SH-SY5Y (cell line): Measurements from ENCODE around the gene TRIM56.

ENCODE experiments used
- GATA2 ChIP-seq: IDR thresholded peaks from 2 replicates; pipeline ENCODE4 v1.6.1; 2011; ENCODE audit warnings: mild to moderate bottlenecking, low read depth, low read length
- GATA3 ChIP-seq: IDR thresholded peaks from 2 replicates; pipeline ENCODE4 v1.6.1; 2011; ENCODE audit warnings: low read depth, mild to moderate bottlenecking, low read length, moderate library complexity

Gene TRIM56

DNA sequence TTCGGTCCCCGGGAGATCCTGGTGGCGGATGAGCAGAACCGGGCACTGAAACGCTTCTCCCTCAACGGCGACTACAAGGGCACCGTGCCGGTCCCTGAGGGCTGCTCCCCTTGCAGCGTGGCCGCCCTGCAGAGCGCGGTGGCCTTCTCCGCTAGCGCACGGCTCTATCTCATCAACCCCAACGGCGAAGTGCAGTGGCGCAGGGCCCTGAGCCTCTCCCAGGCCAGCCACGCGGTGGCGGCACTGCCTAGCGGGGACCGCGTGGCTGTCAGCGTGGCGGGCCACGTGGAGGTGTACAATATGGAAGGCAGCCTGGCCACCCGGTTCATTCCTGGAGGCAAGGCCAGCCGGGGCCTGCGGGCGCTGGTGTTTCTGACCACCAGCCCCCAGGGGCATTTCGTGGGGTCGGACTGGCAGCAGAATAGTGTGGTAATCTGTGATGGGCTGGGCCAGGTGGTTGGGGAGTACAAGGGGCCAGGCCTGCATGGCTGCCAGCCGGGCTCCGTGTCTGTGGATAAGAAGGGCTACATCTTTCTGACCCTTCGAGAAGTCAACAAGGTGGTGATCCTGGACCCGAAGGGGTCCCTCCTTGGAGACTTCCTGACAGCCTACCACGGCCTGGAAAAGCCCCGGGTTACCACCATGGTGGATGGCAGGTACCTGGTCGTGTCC lies 3.7 kb downstream of the TRIM56 start:
- TF ChIP-seq GATA3, result no peak
- no peak for TF ChIP-seq GATA2

DNA sequence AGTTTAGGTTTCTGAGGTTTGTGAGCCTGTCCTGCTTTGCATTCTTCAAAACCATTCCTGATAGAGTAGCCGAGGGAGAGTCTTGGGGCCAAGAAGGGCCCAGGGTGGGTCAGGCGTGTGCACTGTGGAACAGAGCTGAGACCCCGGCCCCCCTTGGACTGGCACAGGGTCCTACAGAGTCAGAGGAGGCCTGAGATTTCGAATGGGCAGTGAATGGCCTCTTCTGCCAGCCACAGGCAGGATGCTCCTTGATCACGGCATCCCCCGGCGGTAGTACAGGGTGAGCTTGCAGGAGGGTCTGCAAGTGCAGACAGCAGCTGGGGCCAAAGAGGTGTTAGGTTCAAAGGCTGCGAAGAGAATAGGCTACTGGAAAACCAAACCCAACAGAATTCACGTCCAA lies 4.6 kb downstream of the TRIM56 start:
- TF ChIP-seq GATA2, result no peak
- no peak for TF ChIP-seq GATA3

DNA sequence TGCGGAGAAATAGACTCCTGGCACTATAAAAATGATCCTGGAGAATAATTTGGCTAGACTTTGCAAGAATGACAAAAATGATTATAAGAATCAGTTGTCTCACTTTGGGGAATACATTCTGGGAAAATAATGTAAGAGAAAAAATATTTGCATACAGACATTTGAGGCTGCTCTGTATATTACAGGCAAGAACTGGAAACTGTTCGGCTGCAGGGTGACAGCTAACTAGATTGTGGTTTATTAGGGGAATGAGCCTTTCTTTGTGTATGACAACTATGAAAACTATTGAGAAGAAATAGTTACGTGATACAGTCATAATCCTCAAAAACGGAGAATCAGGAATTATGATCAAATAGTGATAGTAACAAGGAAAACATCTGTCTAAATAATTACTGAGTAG lies 8.6 kb downstream of the TRIM56 start:
- TF ChIP-seq GATA3, result no peak
- no peak for TF ChIP-seq GATA2

DNA sequence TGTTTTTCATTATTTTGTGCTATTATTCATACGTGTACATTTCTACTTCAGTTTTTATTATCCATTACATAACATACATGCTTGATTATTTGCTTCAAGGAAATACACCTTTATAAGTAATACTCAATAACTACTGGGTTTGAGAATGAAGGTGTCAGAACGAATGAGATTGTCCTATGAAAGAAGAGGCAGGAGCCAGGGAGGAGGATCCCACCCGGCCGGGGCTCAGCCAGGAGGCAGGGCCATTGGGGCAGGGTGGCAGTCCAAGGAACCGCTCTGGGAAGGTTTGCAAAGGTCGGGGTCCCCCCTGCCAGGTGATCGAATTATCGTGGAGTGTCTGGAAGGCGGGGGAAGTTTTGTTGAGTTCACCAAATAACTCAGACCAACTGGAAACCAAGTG lies 9.1 kb downstream of the TRIM56 start:
- TF ChIP-seq GATA3, result no peak
- no peak for TF ChIP-seq GATA2

DNA sequence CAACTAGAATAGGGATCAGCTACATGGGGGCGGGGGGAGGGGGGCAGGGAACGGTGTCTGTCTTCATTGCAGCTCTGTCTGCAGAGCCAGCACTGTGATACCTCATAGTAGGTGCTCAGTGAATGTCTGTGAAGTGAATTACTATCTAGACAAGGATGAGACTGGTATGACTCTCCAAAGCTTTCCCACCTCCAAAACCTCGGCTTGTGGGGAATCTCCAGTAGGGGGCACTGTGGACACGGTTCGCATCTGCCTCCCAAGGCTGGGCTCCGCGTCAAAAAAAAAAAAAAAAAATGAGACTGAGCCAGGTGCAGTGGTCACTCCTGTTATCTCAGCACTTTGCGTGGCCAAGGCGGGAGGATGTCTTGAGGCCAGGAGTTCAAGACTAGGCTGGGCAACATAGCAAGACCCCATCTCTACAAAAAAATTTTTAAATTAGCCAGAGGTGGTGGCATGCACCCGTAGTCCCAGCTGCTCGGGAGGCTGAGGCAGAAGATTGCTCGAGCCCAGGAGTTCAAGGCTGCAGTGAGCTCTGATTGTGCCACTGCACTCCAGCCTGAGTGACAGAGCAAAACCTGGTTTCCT lies 9.6 kb downstream of the TRIM56 start:
- TF ChIP-seq GATA3 (no peak), GATA2 (no peak)

DNA sequence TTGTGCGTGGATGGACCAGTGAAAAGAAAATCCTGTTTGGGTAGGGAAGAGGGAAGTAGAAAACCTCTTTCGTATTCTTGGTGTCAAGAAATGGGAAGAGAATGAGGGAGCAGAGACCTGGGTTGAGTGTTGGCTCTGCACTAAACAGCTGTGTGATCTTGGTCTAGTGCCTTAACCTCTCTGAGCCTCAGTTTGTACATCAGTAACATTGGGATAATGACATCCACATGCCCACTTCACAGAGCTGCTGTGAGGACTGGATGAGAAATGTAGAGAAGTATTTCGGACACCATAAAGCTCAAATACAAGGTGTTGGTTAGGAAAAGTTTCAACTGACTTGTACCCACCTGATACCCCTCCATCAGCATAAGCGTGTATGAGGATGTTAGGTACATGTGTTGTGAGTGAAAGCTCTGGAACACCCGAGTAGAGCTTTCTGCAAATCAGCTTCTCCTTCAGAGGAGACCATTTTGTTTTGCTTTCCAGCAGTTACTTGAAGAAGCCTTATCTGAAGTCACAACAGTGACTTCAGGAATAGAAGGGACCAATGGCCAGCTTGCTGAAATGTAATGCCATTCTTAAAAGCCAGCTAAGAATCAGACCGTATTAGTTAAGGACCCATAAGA lies 11.2 kb downstream of the TRIM56 start:
- TF ChIP-seq GATA2 (no peak), GATA3 (no peak)

DNA sequence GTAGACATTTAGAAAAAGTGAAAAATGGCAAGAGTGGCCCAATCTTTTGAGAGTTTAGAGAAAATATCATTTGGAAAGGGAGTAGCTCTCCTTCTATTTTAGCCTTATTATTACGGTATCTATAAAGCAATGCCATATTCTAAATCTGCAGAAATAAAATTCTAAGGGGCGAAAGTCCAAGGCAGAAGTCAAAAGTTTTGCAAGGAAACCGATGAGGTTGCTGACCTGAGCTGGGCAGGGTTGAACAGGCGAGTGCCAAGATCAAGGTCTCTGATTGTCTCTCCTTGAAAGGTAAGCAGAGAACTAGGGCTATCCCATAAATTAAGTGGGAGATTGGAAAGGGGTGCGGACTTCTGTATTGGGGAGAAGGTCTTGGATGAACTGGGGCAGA lies 11.7 kb downstream of the TRIM56 start:
- TF ChIP-seq GATA2 (no peak), GATA3 (no peak)

DNA sequence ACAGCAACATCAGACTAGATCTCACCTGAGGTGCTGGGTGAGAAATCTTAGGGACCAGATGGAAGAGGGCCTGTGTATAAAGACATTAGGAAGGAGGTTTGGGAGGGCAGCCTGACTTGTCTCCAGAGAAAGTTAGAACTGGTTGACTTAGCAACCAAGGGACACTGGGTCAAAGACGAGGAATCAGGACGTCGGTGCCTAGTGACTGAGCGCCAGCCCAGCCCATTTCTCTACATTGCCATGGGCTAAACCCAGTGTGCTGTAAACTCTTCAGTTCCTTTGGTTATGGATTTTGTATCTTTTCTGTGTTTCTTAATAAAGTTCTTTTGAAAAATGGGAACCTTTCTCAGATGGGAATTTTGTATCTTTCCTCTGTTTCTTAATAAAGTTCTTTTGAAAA lies 12.3 kb downstream of the TRIM56 start:
- TF ChIP-seq GATA2 (no peak), GATA3 (no peak)

DNA sequence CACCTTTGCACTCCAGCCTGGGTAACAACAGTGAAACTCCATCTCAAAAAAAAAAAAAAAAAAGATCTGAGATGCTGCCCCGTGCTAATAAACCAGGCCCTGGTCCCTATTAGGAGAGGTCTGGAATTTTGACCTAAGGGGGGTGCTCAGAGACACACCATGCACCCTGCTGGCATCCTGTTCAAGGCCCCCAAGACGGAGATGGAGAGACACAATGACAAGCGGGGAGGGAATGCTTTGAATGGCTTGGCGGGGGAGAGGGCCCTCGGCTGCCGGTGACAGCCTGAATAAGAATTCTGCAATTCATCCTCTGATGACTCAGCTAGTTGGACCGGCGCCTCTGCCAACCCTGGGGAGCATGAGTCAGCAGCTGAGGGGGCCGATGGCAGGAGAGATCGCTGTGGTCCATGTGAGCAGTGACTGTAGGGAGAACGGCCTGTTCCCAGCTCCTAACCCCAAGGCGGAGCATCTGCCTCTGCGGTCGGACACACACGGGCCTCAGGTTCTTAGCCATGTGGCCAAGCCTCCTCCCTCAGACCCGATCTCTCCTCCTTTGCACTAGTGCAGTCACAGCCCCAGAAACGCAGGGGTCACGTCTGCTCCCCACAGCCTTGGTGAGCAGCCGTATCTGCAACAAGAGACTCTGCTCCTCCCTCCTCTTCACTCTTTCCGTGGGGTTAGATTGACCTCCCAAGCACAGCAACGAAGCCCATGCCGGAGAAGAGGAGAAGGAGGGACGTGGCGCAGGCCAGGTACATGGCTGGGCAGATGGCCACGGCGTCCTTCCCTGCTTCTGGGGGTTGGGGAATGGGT lies 14.9 kb downstream of the TRIM56 start:
- no peak for TF ChIP-seq GATA3

DNA sequence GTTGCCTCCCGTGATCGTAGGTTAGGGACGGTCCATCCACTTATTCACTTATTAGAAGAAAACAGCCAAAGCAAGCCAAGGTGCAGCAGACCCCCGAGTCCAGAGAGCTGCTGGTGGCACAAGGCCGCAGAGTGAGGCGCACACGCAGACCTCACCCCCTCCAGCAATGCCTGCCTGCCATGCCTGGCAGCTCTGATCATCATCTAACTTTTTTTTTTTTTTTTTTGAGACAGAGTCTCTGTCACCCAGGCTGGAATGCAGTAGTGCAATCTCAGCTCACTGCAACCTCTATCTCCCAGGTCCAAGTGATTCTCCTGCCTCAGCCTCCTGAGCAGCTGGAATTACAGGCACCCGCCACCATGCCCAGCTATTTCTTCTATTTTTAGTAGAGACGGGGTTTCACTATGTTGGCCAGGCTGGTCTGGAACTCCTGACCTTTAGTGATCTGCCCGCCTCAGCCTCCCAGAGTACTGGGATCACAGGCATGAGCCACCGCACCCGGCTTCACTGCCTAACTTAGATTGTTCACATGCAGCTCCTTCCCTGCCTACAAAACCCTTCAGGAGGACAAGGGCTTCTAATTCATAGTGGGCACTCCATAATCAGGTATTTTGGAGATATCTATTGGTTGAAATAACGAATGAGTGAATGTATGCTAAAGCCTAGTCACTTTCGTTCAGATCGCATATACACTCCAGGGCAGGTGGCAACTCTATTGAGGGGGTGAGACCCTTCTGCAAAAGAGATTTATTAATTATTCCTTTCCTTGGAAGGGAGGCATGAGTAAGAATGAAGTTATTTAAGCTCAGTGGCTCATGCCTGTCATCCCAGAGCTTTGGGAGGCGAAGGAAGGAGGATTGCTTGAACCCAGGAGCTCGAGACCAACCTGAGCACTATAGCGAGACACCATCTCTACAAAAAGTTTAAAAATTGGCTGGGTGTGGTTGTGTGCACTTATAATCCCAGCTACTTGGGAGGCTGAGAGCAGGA lies 15.9 kb downstream of the TRIM56 start:
- TF ChIP-seq GATA2, result no peak
- TF ChIP-seq GATA3, result no peak

DNA sequence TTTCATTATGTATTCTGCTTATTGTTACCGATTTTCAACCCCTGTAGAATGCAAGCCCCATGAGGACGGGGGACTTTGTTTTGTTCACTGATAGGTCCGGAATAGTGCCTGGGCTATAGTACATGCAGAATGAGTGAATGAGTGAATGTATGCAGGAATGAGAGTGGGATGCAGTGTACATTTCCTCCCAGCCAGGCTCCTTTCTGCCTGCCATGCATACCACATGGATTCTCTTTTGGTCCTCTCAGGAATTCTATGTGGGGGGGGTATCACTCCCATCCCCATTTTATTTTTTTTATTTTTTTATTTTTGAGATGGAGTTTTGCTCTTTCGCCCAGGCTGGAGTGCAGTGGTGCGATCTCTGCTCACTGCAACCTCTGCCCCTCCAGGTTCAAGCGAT lies 16.7 kb downstream of the TRIM56 start:
- no peak for TF ChIP-seq GATA3
- no peak for TF ChIP-seq GATA2

DNA sequence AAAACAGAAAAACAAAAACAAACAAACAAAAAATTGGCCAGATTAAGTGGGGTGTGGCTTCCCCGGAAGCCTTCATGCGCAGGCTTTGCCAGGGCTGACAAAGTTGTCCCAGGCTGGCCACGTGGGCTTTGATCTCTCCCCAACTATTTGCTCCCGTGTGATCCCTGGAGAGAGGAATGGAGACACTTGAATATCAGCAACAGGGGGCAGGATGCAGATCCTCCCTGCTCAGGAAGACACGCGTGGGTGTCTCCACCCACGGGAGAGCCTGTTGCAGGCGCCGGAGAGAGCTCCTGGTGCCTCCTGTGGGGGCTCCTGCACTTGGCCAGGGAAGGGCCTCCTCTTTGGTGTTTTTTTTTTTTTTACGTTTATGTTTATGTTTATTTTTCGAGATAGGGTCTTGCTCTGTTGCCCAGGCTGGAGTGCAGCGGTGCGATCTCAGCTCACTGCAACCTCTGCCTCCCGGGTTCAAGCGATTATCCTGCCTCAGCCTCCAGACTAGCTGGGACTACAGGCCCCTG lies 19.0 kb downstream of the TRIM56 start:
- TF ChIP-seq GATA2 (no peak), GATA3 (no peak)

DNA sequence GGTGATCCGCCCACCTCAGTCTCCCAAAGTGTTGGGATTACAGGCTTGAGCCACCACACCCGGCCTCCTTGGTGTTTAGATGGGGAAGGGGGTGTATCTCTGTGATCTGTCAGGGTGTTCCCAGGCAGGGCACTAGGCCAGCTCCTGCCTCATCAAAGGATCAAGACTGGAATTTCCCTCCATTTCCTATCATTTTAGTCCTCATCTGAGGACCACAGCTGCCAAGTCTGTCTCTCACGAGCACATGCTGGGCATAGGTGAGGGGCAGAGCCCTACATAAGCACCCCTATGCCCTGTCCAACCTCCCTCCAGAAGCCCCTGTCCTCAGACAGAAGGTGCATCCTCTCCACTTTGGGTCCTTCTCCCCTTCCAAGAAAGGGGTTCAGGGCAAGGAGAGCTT lies 19.5 kb downstream of the TRIM56 start:
- TF ChIP-seq GATA2 (no peak), GATA3 (no peak)

DNA sequence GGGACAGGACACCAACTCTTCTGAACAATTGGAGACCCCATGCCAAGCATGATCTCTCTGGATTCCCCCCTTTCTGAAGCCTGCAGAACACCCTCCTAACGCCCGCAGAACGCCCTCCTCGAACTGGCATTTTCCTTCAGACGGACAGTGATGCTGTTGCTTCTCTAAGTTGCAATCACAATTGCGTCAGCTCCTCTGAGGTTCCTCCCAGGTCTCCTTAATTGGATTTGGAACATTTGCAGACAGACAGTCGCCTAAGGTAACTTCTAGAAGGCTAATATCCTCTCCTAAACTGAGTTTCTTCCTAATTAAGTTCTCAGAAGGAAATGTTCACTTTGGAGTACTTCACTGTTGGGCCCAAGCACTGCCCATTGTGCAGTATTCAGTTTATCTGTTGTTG lies 21.1 kb downstream of the TRIM56 start:
- no peak for TF ChIP-seq GATA2
- TF ChIP-seq GATA3, result no peak
